GOT3 (cell line): ENCODE data around the gene ZNF667.
A peak's percentile ranks its signal among the peaks of the same experiment; 100 is the strongest.

ENCODE experiments used
- DNase-seq: peaks from one replicate; lab custom pipeline; 2025; ENCODE audit warnings: mixed read lengths; lab: John Stamatoyannopoulos, UW

The ZNF667 gene

DNA sequence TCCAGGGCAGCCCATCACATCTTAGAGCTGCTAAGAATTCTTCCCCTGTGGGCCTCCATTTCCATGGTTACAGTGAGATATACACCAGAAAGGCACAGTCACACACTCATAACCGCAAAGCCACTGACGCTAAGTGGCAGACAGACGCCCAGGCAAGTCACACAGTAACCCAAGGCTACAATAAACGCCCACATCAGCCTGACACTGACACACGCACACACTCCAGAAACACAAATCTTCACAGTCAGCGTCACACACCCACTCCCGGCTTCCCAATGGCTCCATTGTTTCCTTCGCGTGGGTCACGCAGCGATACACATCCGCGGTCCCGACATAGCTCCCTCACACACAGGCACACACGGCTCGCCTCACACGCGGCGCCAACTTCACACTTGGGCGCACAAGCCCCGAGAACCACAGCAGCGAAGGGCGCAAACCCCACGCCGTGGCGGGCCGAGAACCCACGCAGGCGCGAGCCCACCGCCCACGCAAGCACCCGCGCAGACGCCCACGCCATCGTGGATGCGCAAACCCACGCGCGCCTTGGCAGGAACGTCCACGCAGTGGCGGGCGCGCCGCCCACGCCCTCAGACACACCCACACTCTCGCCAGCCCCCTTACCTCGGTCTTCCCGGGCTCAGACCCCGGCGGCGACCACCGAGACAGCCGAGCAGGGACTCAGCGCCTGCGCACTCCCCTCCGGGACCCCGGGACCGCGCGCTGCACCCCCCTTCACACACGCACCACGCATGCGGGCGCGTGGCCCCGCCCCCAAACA lies at the start of gene ZNF667:
Gene ZNF667 (minus strand): TSS at position 695 of the 778 bp plus-strand sequence. CDS start 14,975 bp downstream, outside the sequence.
- no peak for DNase-seq

DNA sequence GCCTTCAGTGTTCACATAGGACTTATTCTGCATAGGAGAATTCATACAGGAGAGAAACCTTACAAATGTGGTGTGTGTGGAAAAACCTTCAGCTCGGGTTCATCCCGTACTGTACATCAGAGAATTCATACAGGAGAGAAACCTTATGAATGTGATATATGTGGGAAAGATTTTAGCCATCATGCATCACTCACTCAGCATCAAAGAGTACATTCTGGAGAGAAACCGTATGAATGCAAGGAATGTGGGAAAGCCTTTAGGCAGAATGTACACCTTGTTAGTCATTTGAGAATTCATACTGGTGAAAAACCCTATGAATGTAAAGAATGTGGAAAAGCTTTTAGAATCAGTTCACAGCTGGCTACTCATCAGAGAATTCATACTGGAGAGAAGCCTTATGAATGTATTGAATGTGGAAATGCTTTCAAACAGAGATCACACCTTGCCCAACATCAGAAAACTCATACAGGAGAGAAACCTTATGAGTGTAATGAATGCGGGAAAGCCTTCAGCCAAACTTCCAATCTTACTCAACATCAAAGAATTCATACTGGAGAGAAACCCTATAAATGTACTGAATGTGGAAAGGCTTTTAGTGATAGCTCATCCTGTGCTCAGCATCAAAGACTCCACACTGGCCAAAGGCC lies 48.2 kb upstream of the ZNF667 start:
- no peak for DNase-seq

GRCh38 chr19:56508290-56508778 lies 31.2 kb upstream of the ZNF667 start:
- DNase-seq = no peak

DNA sequence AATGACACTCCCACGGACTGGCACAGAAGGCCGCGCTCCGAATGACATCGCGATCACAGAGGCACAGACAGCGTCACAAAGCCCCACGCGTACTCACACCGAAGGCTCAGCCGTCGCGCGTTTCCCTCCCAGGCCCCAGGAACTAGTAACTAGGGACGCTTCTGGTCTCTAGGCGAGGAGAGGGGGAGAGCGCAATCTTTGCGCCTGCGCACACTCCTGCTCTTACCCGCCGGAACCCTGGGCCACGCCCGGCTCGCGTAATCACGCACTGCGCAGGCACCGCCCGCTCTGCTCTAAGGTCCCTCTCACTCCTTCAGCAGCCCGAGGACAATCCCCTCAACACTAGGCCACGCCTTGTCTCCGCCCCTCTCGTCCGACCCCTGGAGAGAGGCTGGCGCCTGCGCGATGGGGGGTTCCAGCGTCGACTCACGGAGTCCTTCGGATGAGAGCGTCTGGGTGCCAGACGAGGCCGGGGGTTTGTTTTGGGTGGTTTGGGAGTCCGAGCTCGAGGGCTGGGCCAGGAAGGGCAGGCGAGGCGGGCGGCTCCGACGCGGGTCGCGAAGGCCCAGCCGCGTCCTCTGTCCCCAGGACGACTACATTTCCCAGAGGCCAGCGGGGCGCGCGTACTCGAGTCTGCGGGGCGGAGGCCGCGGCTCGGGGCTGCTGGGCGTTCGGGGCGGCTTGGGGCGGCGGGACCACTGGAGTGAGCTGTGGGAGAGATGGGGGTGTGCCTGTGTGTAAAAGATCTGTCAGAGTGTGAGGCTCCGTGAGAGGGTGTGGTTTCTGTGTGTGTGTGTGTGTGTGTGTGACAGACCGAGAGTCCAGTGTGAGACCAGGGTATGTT lies 30.5 kb upstream of the ZNF667 start, which contains the start of gene ZNF471:
Gene ZNF471 (plus strand): TSS at position 410 of the 844 bp plus-strand sequence. CDS start 3,717 bp downstream, outside the sequence.
- peak; percentile 64 for DNase-seq

GRCh38 chr19:56504581-56504980 lies 27.4 kb upstream of the ZNF667 start:
- no peak for DNase-seq

DNA sequence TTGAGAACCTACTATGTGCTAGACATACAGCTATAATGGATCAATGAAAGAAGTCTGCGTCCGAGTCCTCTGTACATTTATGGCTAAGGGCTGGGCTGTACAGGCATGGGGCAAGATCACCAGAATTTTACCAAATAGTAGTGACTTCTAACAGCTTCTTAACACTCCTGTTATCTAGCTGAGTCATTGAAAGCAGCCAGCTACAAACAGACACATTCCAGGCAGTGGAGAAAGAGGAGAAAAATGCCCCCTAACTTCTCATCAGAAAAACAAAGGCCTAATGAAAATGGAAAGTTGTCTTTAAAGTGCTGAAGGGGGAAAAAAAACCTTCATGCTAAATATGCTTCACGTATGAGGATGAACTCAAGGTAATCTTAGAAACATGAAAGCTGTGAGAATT lies 14.3 kb upstream of the ZNF667 start:
- DNase-seq = no peak

DNA sequence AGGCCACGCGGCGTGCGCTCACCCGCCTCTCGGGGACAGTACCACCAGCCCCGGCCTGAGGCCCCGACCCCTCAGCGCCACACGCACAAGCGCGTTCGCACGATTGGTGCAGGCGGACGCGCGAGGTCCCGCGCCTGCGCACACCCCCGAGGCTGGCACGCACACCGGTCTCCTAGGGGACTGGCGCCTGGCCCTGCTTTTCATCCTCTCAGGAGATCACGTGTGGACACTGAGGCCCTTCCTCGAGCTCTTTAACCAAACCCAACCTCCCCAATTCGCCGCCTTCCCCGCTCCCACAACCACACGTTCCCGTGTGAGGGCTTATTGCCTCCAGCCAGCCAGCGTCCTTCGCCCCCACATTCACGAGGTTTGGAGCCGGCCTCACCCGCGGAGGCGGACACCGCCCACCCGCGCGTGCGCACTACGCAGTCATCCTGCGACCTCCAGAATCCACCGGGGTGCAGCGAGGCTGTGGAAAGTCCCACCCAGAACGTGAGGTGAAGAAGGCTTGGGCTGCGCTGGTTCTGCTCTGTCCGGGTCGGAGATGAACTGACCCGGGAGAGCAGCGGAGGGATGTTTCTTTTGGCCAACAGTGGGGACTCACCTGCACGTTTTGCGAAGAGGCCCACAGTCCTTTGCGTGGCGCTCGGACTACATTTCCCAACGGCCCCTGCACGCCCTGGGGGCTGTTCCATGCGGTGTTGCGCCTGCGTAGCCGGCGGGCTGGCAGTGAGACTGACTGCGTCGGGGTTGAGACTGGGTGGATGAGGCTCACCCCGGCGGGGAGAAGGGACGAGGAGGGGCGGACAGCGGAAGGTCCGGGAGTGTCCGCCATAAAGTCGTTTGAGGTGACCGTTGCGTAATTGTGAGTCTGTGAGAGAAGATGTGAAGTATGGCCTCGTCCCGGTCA lies 539 bp upstream of the ZNF667 start:
- DNase-seq = no peak

GRCh38 chr19:56476093-56476492 lies 1.1 kb downstream of the ZNF667 start:
- no peak for DNase-seq

DNA sequence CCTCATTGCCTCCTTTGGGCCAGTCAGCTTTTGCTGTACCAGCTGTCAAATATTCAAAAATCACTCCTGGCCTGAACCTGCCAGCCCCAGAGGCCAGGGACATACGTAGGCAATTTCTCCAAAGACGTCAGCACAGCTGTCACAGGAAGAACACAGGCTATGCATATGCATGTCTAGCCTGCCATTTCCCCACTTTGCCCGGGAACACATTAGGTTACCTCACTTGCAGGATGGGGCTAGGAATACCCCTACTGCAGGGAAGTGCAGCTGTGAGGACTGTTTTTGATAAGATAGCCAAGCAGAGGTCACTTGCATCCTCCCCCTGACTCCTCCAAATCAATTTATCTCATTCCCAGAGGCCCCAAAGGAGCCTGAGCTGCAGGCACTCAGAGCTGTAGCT lies 2.8 kb downstream of the ZNF667 start:
- DNase-seq = no peak

- DNase-seq = no peak
These were observed 35.8 kb downstream of the ZNF667 start for GRCh38 chr19:56441206-56441792.

GRCh38 chr19:56423985-56424353 lies 53.2 kb downstream of the ZNF667 start:
- no peak for DNase-seq

GRCh38 chr19:56423276-56423984 lies 53.7 kb downstream of the ZNF667 start:
- DNase-seq = no peak

GRCh38 chr19:56405062-56405461 lies 72.1 kb downstream of the ZNF667 start:
- no peak for DNase-seq

DNA sequence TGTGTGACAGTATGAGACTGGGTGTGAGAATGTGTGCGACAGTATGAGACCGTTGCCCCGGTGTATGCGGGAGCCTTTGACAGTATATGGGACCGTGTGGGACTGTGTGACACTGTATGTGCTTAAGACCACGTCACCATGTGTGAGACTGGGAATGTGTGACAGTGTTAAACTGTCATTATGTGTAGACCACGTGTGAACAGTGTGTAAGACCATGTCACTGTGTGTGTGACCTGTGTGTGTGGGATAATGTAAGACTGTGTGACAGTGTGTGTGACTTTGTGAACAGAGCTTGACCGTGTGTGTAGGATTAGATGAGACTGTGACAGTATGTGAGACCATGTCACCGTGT lies 72.5 kb downstream of the ZNF667 start:
- no peak for DNase-seq

- DNase-seq = peak; percentile 83
These were observed 73.1 kb downstream of the ZNF667 start, which contains the start of gene ZNF583 for GRCh38 chr19:56403764-56404704. TSS of gene ZNF583 (plus strand) at chr19:56404332. CDS start at chr19:56407115, 2,783 bp downstream.

GRCh38 chr19:56403261-56403660 lies 73.9 kb downstream of the ZNF667 start:
- no peak for DNase-seq

DNA sequence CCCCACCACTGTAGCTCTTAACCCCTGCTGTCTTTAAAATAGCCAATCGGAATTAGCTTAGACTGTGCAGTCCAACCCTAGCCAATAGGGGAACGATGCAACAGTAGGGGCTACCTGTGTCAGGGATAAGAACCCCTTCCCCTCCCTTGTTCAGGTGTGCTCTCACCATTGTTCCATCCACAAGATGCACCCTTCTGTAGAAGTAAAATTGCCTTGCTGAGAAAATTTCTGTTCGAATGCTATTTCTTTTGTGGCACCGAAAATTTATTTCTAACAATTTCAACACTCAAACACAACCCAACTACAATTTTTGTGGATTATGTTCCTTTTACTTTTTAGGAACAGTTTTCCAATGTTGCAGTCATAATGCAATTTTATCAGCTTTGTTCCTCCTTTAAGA lies 76.7 kb downstream of the ZNF667 start:
- no peak for DNase-seq

DNA sequence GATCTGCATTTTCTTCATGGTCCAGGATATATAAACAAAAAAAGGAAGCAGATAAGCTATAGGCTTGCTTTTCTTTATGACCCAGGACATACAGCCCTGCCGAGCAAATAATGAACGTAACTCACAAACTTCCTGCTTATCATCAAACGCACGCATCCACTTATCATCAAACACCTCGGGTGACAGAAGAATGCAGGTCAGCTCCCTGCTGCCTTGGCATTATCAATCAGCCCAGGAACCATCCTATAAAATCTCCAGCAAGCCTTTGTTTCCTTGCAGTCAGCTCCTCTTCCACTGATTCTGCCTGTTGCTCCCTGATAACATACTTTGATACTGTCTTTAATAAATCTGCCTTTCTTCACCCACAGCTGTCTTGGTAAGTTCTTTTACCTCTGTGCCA lies 78.3 kb downstream of the ZNF667 start:
- no peak for DNase-seq
